Activated naive CD4-positive, alpha-beta T cell treated with Interleukin-2 at 50 U/mL for 16 hours (primary cell): ENCODE measurements around the gene MCM3.

Source experiments
- DNase-seq: peaks from one replicate; pipeline ENCODE4 v3.0.0-alpha.2; 2020

MCM3 gene

DNA sequence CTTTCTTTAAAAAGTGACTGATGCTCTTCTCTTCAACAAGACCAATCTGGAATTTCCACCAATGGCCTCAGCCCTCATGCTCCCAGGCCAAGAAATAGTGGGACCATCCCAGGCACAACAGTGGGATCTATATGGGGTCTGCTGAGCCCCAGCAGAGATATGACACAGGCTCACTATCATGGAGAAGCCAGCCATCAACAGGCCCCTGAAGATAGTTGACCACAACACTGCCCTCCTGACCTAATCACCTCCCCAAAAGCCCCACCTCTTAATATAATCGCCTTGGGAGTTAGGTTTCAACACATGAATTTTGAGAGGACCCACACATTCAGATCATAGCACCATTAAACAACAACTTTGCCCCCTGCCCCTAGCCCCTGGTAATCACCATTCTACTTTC lies 16.8 kb upstream of the MCM3 start:
- no peak for DNase-seq

DNA sequence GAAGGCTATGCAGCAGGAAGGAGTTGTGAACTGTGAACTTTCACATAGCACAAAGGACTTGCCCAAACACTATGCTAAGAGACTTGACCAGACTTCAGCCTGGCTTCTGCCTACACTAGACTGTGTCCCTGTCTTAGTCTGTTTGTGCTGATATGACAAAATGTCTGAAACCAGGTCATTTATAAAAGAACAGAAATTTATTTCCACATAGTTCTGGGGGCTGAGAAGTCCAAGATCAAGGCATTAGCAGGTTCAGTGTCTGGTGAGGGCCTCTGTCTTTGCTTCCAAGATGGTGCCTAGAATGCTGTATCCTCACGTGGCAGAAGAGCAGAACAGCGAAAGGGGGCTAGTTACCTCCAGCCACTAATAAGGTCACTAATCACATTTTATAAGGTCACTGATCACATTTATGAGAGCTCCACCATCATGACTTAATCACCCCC lies 16.0 kb upstream of the MCM3 start:
- DNase-seq: no peak

DNA sequence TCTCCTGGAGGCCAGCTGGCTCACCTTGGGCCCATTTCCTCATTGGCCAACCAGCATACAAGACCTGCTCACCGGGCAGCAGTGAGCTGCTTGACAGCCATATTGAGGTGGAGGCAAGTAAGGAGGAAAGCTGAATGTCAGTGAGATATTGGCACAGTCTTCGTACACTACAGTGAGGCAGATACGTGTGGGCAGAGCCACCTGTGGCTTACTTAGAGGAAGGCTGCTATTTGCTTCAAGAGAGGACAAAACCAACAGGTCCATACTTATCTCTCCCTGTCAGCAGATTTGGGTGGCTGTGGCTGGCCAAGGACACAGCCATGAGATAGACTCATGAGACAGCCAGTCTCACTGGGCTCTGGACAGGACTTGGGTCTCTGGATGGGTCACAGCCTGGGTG lies 15.1 kb upstream of the MCM3 start:
- no peak for DNase-seq

DNA sequence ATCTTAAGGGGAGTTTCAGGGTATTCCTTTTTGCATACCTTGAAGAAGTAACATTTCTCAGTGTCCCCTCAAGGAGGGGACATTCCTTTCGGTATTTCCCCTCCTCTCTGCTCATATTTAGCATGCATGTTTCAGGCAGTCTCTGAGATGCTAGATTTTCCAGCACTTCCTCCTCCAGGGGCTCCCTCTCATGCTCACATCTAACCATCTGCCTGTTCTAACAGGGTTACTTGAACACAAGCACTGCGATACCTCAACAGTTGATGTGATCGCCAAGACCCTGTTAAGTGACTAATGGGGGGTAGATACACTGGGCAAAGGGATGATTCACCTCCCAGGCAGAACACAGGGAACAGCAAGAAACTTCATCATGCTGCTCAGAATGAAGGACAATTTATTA lies 12.9 kb upstream of the MCM3 start:
- DNase-seq: no peak

DNA sequence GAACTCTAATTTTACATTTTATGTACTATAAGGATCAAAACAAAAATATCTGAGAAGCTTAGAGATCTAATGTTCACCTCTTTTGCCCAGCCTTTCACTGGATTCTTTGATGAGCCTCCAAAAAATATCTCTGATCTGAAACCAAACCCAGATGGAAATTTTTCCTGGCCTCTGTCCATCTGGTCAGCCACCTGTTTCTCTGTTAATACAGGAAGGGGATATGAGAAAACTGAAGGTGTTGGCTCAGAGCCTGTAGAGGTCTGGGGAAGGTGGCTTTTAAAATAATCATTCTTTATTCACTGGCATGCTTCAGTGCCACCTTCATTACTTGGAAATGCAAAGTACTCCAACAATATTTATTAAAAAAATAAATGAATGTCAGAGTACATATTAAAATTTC lies 8.5 kb upstream of the MCM3 start:
- no peak for DNase-seq

DNA sequence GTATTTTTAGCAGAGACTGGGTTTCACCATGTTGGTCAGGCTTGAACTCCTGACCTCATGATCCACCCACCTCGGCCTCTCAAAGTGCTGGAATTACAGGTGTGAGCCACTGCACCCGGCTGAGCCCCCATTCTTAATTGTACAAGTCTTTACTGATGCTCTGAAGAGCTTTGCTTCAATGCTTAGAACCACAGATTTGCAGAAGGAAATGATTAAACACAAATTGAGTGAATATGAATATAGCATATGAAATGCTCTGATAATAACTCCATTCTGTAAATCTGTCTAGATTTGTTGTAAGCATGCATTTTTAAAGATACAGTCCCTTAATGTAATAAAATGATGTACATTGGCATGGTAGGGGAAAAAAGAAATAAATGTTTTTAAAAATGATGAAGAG lies 4.3 kb upstream of the MCM3 start:
- no peak for DNase-seq

DNA sequence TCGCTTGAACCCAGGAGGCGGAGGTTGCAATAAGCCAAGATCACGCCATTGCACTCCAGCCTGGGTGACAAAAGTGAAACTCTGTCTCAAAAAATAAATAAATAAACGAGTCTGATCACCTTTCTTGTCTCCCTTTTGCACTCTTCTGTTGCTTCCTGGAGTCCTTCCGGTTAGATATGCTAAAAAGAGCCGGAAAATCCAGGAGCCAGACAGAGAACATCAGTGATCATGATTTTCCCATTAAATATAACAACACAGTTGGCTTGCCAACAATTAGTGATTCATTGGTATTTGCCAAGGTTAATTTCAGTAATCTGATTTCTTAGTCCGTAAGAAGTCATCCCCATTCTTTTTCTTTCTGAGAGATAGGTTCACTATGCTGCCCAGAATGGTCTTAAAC lies 3.7 kb upstream of the MCM3 start:
- no peak for DNase-seq

DNA sequence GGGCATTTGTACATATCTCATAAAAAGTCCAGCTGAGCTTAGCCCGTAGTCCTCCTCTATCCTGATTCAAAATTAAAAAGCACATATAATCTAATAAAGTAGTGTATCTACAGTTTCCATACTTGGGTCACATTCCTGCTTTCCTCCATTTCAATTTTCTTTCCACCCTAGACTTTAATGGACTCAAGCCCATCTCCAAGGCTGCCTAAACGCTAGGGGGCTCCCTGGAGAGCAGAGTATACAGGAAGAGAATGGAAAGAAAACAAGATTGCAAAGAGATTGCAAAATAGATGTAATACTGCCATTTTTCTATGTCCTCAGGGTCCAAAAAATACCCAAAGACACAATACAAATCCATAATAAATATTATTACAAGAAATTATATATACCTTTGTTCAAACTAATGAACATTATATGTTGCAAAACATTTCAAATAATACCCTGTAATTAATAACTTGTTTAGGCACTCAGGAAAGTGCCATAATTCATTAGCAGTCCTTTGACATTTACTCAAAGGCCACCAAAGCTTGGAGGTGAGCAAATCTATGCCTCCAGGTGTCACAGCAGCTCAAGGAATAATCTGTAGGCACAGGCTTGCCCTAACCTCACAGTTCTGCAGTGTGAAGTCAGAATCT lies 2.4 kb upstream of the MCM3 start:
- peak; percentile 69 for DNase-seq

DNA sequence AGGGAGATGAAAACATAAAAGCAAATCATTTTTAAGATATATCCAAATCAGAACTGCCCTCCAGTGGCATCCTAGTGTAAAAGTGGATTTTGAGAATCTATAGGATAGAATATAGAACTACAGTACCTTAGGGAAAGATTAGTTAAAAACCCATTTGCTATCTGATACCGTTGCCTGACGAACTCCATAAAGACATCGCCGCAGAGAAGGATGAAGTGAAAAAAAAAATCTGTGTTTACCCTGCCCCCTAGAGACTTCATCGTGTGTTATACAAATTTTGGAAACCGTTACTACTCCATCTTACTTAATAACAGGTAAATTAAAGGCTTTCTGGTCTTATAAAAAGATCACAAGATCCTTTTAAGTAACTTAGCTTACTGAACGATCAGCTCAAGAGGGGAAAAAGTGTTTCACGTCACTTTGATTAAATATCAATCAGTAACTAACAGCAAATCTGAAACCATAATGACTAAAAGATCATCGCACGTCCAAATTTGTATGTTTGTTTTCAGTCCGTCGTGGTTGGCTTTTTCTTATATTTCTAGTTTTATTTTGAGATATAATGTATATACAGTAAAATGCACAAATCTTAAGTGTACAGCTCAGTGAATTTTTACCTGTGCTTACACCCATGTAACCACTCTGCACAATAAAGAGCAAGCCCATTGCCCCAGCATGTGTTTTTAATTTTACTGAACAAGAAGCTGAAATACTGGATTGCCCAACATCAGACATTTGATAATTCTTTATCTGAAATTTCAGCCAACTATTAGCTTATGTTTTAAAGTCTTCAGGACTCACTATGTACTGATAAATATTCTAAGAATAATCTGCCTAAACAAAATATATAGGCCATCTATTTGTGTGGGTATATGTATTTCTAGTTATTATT lies 881 bp upstream of the MCM3 start:
- no peak for DNase-seq

DNA sequence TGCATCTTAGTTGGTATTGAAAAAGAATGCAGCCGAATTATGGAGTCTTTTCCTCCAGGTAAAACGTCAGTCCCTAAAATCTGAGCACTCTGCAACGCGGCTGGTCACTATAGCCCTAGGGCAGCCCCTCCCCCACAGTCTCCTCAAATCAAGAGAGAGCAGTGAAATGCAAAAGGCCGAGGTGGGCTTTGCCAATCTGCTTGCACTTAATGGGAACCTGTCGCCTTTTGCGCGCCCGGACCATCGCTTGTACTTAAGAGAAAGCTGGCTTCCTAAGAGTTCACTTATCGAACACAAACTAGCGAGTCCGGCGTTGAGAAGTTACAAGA lies 447 bp downstream of the MCM3 start:
- no peak for DNase-seq

DNA sequence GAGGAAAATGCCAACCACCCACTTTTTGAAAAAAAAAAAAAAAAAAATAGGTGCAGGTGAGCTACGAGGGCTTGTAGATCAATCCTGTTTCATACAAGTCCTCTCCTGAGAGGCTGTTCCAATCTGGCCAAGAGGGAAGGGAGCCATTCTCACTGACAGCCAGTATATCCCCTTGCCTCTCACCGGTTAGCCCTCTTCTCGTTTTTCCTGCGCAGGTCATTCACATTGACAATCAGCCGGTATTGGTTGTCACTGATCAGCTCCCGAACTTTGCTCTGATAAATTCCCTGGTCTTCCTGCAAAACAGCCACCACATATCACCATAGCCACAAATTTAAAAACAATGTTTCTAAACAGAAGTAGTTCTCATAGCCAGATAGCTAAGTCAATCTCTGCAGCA lies 1.4 kb downstream of the MCM3 start:
- DNase-seq: no peak

DNA sequence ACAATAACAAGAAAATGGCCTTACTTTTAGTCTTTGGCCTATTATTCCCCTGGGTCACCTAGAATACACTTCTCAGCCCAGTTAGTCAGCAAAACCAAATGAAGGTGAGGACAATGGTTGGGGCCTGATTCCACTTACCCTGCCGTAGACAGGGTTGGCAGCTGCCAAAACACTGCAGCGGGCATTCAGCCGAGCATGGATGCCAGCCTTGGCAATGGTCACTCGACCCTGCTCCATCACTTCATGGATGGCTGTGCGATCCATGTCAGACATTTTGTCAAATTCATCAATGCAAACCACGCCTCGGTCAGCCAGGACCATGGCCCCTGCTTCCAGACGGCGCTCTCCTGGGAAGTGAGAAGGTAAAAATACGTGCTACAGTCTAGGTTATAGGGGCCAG lies 8.4 kb downstream of the MCM3 start:
- DNase-seq: no peak

DNA sequence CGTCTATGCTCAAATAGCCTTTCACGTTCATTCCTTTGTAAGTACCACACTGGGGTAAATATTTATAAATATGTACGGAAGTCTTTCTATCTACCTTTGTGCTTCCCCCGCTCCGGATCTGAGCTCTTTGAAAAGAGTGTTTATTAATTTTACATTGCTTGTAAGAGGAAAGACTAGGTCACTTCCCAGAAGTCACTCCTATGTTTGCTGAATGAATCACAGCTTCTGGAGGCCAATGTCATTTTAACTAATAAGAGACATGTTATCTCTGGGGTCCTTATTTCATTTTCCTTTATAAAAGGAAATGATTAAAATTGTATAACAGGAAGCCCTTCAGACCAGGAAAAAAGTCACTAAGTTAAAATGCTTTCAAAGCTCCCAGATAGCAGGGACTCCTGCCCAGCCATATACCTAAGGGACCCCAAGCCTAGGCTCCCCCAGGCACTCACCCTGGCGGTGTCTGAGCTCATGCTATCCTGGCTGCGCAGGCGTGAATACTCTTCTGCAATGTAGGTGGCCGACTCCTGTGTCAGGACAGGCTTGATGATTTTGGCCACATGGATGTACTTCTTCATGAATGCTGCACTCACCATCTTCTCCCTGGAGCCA lies 12.6 kb downstream of the MCM3 start:
- no peak for DNase-seq

DNA sequence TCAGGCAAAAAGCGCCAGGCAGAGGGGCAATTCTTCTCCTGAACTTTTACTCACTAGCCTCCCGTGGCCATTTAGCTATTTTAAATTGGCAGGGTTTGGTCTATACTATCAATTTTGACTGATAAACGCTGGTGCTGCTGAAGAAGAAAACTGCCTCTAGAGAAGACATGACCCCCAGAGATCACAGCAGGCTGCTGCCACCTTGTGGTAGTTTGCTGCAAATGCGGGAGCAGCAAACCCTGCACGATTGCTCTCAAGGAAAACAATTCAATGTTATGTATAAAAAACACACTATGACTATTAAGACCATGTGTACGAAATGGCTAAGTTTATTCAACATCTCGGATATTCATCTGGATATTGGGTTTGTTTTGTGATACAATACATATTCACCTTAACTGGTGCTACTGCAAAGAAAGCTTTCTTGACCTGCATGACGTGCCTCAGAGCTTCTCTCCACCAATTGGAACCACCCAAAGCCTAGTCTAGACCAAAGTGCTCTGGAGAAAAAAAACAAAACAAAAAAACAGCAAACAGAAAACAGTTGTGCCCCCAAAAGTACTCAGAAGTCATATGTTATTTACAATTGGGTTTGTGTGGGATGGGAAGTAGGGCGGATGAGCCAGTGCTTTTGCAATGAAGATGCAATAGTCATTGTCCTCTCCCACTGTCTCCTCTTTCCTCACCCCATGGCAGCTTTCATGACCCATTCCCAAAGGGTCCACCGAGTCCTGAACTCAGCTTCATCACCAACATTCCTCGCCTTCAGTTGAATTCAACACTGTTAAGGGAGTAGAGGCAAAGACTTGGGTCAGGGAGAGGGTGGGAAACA lies 20.6 kb downstream of the MCM3 start:
- DNase-seq: peak; percentile 77

DNA sequence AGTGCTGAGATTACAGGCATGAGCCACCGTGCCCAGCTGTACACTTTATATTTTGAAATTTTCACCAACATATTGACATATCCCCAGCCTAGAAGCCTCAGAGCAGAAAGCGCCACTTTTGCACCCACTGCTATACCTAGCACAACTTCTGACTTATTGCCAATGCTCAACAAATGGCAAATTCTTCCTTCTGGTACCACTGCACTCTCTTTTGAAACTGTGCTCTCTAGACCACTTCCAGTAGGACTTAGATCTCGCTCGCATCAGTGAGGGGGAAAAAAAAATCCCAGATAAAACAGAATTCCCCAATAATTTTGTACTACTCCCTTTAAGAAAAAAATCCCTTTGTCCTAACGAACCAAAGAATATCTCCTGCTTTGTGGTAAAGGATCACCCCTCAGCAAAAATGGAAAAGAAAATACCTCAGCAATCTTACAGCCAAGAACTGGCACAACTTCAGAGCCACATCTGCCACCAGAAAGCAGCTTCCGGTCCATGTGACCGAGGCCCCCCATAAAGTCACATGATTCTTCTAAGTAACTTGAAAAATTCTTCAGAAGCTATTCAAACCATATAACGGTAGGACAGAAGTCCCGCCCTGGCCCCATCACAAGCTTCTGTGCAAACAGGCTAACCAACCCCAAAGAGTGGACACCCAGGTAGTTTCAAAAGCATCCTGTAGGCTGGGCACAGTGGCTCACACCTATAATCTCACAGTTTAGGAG lies 21.8 kb downstream of the MCM3 start:
- DNase-seq: no peak

DNA sequence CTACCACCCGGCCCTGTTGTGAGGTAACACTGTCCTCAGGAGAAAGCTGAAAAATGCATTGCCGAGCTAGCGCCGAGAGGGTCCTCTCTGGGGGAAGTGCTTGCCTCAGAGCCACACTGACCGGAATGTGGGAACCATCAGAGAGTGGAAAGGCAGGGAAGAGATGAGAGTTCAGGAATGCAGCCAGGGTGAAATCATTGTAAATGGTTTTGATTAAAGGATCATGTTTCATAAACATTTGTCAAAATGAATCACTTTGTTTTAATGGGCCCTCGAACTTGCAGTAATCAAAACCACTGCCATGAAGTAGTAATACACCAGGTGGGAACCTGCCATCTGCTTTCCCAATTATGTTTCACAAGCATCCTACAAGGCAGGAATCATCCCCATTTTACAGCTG lies 23.3 kb downstream of the MCM3 start:
- DNase-seq: no peak

DNA sequence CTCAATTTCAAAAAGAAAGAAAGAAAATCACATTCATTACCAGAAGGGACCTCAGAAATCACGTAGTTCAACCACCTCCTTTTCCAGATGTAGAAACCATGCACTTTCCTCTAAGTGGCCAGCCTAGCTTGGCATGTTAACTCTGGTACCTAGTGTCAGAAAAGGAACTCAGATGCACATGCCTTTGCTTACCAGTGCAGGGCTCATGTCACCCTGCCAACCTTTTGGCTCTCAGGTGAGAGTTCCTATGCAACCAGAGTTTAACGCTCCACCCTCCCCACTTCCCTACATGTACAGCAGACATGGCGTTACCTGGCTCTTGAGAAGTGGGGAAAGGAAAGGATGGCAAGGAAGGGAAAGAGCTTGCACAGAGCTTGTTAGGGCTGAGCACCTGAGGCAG lies 23.9 kb downstream of the MCM3 start:
- DNase-seq: no peak

DNA sequence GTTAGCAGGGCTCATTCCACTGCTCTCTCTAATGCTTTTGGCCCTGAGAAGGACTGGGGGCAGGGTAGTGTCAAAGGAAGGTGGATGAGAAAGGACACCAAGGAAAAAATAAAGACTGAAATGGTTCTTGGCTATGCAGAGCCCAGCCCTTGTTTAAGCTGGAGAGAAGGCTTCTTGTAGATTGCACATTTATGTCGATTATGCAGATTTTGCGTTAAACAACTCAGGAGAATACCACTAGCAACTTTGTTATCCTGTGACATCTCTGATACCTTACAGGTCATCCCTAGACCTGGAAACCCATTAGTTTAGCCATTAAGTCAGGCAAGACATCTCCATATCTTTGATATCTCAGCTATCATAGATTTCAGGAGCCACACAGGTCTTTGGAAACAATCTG lies 29.1 kb downstream of the MCM3 start:
- no peak for DNase-seq

DNA sequence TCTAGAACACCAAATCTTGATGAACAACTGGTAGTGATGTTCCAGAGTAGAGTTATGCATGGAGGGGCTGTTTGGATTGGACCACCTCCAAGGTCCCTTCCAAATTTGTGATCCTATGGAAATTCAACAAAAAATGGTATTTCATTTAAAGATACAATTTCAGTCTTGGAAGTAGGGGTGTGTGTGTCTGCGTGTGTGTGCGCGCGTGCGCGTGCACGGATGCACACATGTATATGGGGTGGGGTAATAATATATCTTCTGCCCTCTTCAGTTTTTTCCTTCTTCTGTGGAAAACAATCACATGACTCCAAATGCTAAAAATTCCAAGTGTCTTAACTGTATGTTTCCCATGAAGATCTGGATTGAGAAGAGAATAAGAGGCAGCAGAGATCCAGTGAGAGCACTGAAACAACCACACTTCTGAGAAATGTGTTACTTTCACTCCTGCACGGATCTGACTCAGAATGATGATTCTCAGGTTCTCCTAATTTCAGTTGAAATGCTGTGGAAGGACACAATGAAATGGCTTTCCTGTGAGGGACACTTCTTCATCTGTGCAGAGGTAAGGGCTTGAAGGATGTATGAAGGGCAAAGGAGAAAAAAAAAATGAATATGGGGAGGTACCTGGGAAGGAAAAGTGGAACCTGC lies 29.7 kb downstream of the MCM3 start:
- no peak for DNase-seq

DNA sequence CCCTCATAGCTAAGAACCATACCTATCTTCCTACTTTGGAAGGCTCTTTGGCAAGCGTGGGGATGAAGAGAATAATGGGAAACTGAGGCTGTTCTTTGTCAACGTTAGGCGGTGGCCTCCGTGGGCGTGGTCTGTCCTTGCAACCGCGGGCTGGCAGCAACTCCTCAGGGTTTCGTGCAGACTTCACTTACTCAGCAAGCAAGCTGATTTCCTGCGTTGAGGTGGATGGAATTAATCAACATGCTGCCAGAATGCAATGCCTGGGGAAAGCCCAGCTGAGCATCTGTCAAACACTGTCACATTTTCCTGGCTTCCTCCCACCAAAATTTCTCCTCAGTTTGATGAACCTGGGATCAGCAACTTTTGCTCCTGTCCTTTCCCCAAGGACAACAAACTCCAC lies 31.0 kb downstream of the MCM3 start:
- peak; percentile 41 for DNase-seq

DNA sequence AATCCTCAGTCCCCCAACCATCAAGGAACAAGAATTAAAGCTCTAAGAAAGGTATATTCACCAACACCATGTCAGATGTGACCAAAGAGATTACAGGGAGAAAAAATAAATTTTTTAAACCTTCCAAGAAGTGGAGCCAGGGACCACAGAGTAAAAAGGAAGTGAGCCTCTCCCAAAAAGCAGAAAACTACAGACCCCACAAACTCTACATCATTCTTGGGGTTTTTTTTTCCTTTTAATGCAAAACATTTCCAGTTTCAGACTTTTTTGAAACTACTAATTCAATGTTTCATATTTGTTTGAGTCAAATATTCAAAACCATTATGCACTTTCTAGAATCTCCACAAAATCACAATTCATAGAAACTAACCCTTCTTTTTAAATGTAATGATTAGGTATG lies 33.4 kb downstream of the MCM3 start:
- no peak for DNase-seq

DNA sequence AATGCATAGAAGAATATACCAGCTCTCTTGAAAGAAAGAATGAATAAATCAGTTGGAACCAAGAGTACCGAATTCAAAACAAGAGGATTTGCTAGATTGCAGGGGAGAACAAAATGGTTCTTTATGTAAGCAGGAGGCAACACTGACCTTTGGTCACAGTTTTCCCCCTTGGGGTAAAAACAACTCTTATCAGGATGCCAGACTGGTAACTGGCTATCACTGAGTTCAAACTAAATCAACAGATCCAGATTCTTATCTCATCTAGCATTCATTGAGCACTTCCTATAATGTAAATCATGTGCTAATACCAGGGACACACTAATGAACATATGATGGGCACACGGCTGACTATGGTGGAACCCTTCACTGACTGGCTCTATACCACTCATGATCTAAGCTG lies 35.5 kb downstream of the MCM3 start:
- DNase-seq: no peak
